HG02970 (cell line): ENCODE measurements around the gene ASAP3.

ENCODE experiments used
- ATAC-seq: cut with Tn5 transposase; IDR thresholded peaks from one replicate; pipeline ENCODE4 v1.9.1; 2021; ENCODE audit warnings: mild to moderate bottlenecking, moderate library complexity, moderate number of reproducible peaks; ENCODE audit not compliant: unreplicated experiment, low FRiP score

Gene ASAP3

GRCh38 chr1:23426828-23427227 lies 57.2 kb downstream of the ASAP3 start:
- ATAC-seq: no peak

- ATAC-seq: no peak
These were observed 58.8 kb downstream of the ASAP3 start for GRCh38 chr1:23425193-23425494.

DNA sequence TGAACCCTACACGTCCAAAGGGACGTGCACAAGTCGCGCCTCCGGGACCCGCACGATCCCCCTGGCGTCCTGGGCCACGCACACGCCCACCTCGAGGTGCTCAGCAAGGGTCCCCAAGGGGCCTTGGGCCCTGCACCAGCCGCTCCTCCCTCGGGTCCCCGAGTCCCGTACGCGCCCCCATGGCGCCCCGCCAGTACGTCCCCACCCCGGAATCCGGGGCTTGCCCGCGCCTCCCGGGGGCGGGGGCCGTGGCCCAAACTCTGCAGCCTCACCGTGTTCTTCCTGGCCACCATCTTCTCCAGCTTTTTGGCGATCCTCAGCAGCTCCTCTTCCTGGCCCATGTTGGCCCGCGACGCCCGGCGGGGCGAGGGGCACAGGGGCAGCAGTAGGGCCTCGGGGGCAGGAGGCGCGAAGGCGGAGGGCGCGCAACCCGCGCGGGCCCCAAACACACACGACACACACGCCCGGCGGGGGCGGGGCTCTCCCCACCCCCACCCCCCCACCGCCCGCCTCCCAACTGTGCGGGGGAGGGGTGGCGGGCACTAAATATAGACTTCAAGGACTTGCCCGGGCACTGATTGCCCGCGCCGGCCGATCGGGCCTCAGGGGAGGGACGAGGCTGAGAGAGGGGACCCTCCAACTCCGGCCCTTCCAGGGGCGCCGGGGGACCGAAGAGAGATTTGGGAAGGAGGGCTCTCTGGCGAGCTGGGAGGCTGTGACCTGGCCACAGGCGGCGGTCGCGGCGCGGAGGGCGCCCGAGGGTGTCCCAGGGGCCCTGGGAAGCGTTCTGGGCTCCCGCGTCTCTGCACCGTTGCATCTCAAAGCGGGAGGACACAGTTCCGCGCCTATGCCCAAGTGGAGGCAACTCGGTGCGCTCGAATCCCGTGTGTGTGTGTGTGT lies 59.4 kb downstream of the ASAP3 start, which contains the start of gene TCEA3:
Gene TCEA3, minus strand, starts transcription at position 456 of the 900 bp plus-strand sequence. Its CDS starts 115 bp downstream, at position 341.
- no peak for ATAC-seq

DNA sequence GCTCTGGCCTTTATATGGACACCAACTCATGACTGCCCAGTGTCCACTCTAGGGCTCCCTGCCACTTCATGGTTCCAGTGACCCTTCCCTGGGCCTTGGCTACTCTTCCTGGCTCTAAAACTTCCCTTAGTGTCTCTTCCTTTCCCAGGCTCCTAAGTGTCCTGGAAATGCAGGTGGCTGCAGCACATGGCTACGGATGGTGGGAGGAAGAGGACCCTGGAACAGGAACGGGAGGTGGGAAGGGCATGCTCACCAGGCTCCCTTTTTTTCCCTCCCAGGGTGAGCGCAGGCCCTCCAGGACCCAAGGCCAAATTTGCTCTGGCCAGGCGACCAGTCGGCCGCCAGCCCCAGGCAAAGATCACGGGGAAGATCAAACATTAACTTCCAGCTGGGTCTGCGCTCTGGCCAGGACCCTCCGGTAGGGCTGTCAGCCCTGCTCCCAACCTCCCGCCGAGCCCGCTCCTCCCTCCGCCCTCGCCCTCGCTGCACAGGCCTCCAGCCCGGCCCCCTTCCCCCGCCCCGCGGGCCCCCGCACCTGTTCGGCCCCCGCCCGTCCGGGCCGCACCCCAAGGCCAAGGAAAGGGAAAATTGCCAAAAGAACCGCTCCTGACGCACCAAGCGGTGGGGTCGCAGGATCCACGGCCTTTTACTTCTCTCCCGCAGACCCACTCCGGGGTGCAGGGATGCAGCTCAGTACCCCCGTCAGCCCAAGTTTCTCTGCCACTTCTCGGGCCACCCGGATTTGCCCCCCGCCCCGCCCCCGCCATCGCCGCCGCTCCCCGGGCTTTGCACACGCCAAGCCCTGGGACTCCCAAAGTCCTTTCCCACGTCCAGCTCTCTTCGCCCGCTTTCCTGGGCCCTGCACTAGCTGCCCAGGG lies 60.3 kb downstream of the ASAP3 start:
- ATAC-seq: no peak

DNA sequence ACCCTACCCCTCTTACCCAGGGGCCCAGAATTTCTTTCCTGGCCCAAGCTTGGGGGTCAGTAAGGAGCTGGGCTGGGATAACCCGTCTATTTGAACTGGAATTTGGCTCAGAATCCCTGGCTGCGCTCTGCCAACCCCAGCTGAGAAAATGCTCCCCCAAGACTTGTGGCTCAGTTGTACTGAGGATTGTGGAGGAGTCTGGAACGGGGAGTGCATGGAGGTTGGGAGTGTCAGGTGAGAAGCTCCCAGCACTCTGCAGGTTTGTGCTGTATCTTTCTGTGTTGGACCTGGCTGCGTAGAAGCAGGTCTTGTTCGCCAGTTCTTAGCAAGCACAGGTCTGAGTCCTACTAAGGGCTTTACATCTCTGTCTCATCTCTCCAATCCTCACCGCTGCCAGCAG lies 61.0 kb downstream of the ASAP3 start:
- no peak for ATAC-seq

DNA sequence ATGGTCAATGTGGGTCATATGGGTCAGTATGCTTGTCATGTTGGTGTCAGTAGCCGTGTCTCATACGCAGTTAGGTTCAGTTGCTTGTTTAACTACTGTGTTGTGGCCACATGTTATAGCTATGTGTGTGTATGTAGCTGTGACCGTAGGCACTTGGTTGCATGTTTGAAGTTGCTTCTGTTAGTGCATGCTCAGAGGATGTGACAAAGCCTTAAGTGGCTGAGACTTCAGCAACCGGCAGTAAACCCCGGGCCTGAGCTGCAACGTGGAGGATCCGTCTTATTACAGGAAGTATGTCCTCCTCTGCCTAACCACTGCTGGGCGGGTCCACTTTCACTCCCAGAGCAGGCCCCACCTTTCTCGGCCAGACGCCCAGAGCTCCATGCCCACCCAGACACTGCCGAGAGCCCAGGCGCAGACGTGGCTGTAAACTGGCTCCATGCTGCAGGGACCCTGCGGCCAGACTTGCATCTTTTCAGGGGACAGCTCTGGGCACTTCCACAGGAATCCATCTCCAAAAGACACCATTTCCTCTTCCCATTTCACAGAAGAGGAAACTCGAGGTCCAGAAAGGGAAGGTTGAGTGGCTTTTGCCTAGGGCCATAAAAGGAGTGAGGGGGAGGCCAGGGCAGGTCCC lies 61.6 kb downstream of the ASAP3 start:
- no peak for ATAC-seq

- ATAC-seq: no peak
These were observed 62.2 kb downstream of the ASAP3 start for GRCh38 chr1:23421753-23422240.

DNA sequence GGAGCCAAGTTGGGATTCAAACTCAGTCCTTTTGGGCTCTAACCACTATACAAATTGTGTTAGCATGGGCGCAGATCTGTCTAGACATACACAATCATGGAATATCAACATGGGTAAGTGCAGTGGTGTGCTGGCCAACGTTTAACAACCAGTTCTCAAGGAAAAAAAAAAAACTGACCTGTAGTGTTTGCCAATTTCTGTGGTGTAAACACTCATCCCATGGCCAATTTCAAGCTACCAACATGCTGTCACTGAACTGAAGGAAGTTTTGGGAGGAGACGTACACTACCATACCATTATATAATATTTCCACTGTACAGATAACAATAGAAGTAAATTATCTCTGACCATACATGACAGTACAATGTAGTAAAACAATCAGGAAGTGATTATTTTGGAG lies 62.6 kb downstream of the ASAP3 start:
- ATAC-seq: no peak

DNA sequence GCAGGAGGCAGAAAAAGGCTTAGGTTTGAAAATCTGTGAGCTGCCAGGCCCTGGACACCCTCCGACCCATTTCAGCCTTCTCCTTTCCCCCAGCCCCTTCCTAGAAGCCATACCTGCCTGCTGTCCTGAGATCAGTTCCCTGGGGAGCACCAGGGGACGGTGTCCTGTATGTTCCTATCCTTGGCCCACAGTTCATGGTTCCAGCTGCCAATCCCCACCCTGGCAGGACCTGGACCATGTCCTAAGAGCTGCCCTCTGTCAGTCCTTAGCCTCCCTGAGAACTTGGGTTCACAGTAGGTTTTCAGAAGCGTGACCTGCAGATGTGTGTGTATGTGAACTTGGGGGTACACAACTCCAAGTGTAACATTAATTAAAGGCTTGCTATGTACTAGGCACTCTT lies 63.2 kb downstream of the ASAP3 start:
- ATAC-seq: no peak

GRCh38 chr1:23419180-23419579 lies 64.8 kb downstream of the ASAP3 start:
- no peak for ATAC-seq

DNA sequence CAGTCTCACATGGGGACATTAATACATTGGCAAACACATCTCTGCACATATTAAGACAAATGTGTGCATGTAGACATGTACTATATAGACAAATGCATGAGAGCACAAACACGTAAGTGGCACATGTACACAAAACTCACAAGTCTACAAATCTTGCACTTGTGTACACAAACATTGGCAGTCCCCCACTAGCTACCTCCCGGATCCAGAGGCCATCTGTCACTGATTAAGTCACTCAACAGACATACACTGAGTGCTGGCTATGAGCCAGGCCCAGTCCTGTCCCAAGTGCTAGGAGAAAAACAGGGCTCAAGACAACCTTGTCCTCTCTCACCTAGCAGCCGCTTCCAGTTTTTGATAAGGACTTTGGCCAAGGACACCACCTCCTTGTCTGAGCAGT lies 66.4 kb downstream of the ASAP3 start:
- no peak for ATAC-seq

GRCh38 chr1:23416964-23417363 lies 67.0 kb downstream of the ASAP3 start:
- ATAC-seq: no peak

GRCh38 chr1:23408797-23409290 lies 75.1 kb downstream of the ASAP3 start:
- ATAC-seq: no peak

DNA sequence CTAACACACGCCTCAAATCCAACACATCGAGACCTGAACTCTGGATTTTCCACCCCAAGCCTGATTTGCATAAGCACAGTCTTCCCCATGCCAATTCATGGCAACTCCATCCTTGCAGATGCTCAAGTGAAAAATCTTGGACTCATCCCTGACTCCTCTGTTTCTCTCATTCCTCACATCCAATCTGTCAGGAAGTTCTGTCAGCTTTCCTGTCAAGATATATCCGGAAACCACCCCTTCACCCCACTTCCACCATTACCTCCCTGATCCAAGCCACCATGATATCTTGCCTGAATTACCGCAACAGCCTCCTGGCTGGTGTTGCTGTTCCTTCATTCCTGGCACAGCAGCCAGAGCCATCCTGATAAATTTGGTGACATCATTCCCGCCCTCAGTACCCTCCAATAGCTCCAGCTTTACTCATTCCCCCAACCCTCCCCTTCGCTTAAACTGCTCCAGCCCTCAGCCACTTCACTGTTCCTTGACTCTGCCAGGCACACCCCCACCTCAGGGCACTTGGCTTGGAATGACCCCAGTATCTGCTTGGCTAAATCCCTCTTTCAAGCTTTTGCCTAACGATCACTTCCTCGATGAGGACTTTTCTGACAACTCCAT lies 76.9 kb downstream of the ASAP3 start:
- no peak for ATAC-seq

- ATAC-seq: no peak
These were observed 78.0 kb downstream of the ASAP3 start for GRCh38 chr1:23405946-23406345.

GRCh38 chr1:23403735-23404486 lies 80.1 kb downstream of the ASAP3 start:
- no peak for ATAC-seq

DNA sequence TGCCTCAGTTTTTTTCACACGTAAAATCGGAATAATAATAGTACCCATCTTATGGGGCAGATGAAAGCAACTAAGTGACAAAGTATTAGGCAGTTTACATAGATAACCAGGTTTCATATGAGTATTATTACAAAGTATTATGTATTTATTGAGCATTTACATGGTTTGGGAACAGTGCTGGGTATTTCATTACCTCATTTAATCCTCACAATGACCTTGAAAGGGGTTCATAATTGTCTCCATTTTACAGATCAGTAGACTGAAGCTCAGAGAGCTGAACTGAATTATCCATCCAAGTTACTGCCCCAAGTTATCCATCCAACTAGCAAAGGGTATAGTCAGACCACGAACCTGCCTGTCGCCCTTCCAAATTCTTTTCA lies 80.6 kb downstream of the ASAP3 start:
- ATAC-seq: no peak

GRCh38 chr1:23403038-23403336 lies 81.0 kb downstream of the ASAP3 start:
- no peak for ATAC-seq

DNA sequence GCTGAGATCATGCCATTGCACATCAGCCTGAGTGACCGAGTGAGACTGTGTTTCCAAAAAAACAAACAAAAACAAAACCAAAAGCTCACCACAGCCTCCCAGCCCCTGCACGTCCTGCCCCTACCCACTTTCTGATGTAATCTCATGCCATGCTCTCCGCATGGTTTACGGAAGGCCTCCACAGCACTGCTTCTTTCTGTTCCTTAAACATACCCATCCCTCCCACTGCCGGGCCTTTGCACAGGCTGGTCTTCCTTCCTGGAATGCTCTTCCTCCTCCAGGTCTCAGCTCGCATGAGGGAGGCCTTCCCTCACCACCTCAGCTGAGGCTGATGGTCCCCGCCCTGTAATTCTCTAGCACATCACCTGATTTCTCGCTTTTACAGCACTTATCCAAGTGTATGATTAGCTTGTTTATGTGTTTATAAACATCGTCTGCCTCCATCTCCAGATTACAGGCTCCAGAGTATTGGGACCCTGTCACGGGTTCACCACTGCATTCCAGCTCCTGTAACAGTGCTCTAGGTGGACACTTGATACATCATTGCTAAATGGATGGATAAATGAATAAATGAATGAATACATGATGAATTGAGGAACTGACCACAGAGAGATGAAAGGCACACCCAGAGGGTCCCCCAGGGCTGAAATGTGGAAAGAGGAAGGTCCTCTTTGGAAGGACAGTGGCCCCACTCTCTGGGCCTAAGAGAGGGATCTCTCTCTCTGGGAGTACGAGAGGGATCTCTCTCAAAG lies 81.5 kb downstream of the ASAP3 start:
- ATAC-seq: no peak
